Esophagus muscularis mucosa (tissue), 4 donors: ENCODE measurements around the gene FANCI.

Source experiments
- EP300 ChIP-seq: sonication (generic); formaldehyde crosslinking; IDR thresholded peaks from one replicate; pipeline ENCODE4 v1.6.1; 2017; ENCODE audit warnings: antibody characterized with exemption
- POLR2A ChIP-seq: fragments of 450-650 bp; IDR thresholded peaks from one replicate; pipeline ENCODE4 v1.6.1; 2017; ENCODE audit warnings: antibody characterized with exemption, moderate library complexity, mild to moderate bottlenecking, low read depth
- TF ChIP-seq, protein P1 (sequence below), 3 experiments: fragments of 200-600 bp in 2 of 3; fragments of 450-650 bp in 1 of 3; sonication (generic) in 2 of 3; IDR thresholded peaks; one replicate each; pipeline ENCODE4 v1.5.1; 2017 to 2019; ENCODE audit warnings: antibody characterized with exemption in 3 of 3, mild to moderate bottlenecking in 2 of 3, moderate library complexity in 1 of 3

DNA sequence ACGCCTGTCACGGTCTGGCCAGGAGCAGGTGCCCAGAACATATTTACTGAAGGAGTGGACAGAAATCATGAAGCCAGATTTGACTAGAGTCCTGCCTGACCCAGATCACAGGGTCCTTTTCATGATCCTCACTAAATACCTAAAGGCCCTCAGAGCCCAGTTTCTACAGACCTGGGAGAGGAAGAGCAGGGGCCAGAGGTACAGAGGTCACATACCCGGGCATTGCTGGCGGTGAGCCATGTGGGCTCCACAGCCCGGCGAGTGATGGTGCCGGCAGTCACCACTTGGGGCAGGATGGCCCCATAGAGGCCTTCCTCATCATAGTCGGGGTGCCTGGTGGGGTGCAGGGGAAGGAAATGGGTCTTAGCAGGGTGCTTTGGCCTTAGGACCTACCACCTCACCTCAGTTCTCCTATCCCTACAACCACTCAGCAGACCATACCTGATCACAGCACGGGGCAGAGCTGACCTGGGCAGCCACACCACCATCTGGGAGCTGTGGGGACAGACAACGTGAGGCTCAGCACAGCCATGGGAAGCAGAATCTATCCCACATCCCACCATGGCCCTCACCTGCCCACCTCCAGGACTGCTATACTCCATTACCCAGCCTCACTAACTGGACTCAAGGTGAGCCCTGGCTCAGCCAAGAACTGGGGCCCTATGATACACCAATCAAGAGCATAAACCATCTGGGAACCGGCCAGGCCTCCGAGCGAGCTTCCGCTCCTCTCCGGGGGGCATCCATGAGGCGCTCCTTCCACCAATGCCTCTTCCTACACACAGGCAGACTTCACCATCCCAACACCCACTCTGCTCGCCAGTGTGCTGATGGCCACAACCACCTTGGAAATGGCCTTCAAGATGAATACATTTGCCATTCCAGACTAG, 78.0 kb downstream of the FANCI start:
- TF ChIP-seq POLR2A (no peak), EP300 (no peak)
- TF ChIP-seq, protein P1, sequence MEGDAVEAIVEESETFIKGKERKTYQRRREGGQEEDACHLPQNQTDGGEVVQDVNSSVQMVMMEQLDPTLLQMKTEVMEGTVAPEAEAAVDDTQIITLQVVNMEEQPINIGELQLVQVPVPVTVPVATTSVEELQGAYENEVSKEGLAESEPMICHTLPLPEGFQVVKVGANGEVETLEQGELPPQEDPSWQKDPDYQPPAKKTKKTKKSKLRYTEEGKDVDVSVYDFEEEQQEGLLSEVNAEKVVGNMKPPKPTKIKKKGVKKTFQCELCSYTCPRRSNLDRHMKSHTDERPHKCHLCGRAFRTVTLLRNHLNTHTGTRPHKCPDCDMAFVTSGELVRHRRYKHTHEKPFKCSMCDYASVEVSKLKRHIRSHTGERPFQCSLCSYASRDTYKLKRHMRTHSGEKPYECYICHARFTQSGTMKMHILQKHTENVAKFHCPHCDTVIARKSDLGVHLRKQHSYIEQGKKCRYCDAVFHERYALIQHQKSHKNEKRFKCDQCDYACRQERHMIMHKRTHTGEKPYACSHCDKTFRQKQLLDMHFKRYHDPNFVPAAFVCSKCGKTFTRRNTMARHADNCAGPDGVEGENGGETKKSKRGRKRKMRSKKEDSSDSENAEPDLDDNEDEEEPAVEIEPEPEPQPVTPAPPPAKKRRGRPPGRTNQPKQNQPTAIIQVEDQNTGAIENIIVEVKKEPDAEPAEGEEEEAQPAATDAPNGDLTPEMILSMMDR (IDR thresholded peaks at IDR 0.05) = no peak
